Loucy (cell line): ENCODE results near the gene COL23A1.

Experiments used
- CTCF ChIP-seq: fragments of 200-600 bp; sonication (generic); conservative IDR thresholded peaks from 2 replicates; pipeline ENCODE4 v1.5.1; 2014; ENCODE audit warnings: mild to moderate bottlenecking, antibody characterized with exemption, low read length
- EZH2phosphoT487 ChIP-seq: fragments of 200-600 bp; IDR thresholded peaks from 2 replicates; pipeline ENCODE4 v1.6.1; 2018; ENCODE audit warnings: antibody characterized with exemption, mild to moderate bottlenecking, moderate library complexity, borderline replicate concordance

GRCh38 chr5:178419651-178420050, 170.5 kb downstream of the COL23A1 start:
- no peak for TF ChIP-seq CTCF
- TF ChIP-seq EZH2phosphoT487, result no peak
